Activated CD4-positive, CD25-positive, alpha-beta regulatory T cell treated with anti-CD3 and anti-CD28 coated beads, Interleukin-2, amount 50 U/mL, for 24 hours (primary cell): ENCODE results near the gene MED26.
A peak's percentile ranks its signal among the peaks of the same experiment; 100 is the strongest.

Experiments used
- ATAC-seq, 2 donors: fragments of 150-1000 bp; cut with Tn5 transposase; one replicate each; pipeline ENCODE4 v1.10.0; 2021; ENCODE audit warnings: mild to moderate bottlenecking in 1 of 2, moderate library complexity in 1 of 2

Gene MED26

GRCh38 chr19:16650821-16651220 lies 22.8 kb upstream of the MED26 start:
- ATAC-seq, result no peak

- no peak for ATAC-seq
Observed at GRCh38 chr19:16649734-16650133, 21.7 kb upstream of the MED26 start.

- ATAC-seq, result no peak
Observed at GRCh38 chr19:16645140-16645539, 17.1 kb upstream of the MED26 start.

GRCh38 chr19:16641695-16642094 lies 13.7 kb upstream of the MED26 start:
- no peak for ATAC-seq

GRCh38 chr19:16640951-16641350 lies 12.9 kb upstream of the MED26 start:
- ATAC-seq, result no peak

GRCh38 chr19:16638666-16639065 lies 10.7 kb upstream of the MED26 start:
- ATAC-seq, result no peak

- ATAC-seq, result no peak
Observed at GRCh38 chr19:16637535-16637934, 9.5 kb upstream of the MED26 start.

- ATAC-seq, result no peak
Observed at GRCh38 chr19:16631465-16631864, 3.5 kb upstream of the MED26 start.

- ATAC-seq, result peak in 1 of 2 donors; percentile 3
Observed at GRCh38 chr19:16628984-16629691, 1.1 kb upstream of the MED26 start.

- no peak for ATAC-seq
Observed at GRCh38 chr19:16627928-16628182, 149 bp downstream of the MED26 start.

- ATAC-seq, result no peak
Observed at GRCh38 chr19:16627193-16627927, 644 bp downstream of the MED26 start.

- ATAC-seq, result no peak
Observed at GRCh38 chr19:16626796-16627192, 1.2 kb downstream of the MED26 start.

GRCh38 chr19:16625163-16625958 lies 2.6 kb downstream of the MED26 start:
- ATAC-seq, result no peak

- ATAC-seq, result no peak
Observed at GRCh38 chr19:16624236-16624635, 3.8 kb downstream of the MED26 start.

- no peak for ATAC-seq
Observed at GRCh38 chr19:16623576-16623975, 4.4 kb downstream of the MED26 start.

GRCh38 chr19:16623066-16623465 lies 4.9 kb downstream of the MED26 start:
- no peak for ATAC-seq

- no peak for ATAC-seq
Observed at GRCh38 chr19:16621165-16621800, 6.7 kb downstream of the MED26 start.

- ATAC-seq, result no peak
Observed at GRCh38 chr19:16620584-16620983, 7.4 kb downstream of the MED26 start.

GRCh38 chr19:16620018-16620417 lies 8.0 kb downstream of the MED26 start:
- no peak for ATAC-seq

GRCh38 chr19:16619457-16619856 lies 8.5 kb downstream of the MED26 start:
- ATAC-seq, result no peak

- no peak for ATAC-seq
Observed at GRCh38 chr19:16618248-16618647, 9.8 kb downstream of the MED26 start.

- ATAC-seq, result peak in 1 of 2 donors; percentile 24
Observed at GRCh38 chr19:16615808-16616207, 12.2 kb downstream of the MED26 start.

GRCh38 chr19:16614941-16615340 lies 13.1 kb downstream of the MED26 start:
- no peak for ATAC-seq
